ENCODE measurements around the gene ASCC2.
"Not testable (repeated sequence)": the region's sequence is repeated elsewhere in the genome, so short reads cannot be mapped to it uniquely, and the experiment has no call there.

The ASCC2 gene

DNA sequence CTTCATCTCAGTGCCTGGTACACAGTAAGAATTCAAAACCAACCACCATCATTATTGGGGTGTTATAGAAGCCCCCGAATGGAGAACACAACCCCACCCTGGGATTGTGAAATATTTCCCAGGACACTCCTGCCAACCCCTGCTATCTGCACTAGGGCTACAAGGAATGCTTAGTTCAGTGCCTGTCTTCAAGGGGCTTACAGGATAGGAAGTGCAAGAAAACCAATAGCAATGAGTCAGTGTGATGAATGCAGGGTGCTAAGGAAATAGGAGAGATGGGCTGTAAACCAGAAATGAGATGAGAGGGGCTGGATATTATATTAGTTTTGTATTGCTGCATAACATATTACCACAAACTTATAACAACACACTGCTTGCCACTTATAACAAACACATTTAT, 965 bp upstream of the ASCC2 start:
- no peak for ATAC-seq
- TF ChIP-seq GLIS3 (CRISPR knock-in tag; IDR thresholded peaks at IDR 0.05) (no peak), ZC3H10 (CRISPR knock-in tag; IDR thresholded peaks at IDR 0.05) (no peak), PPARA (CRISPR knock-in tag; IDR thresholded peaks at IDR 0.05; ENCODE audit: borderline replicate concordance) (no peak), ZFP3 (CRISPR knock-in tag; IDR thresholded peaks at IDR 0.05) (no peak), SNAI2 (CRISPR knock-in tag; IDR thresholded peaks at IDR 0.05) (no peak)

GRCh38 chr22:29838599-29838956, 504 bp upstream of the ASCC2 start:
- TF ChIP-seq ISL1 (CRISPR knock-in tag; IDR thresholded peaks at IDR 0.05) (no peak), TOX (CRISPR knock-in tag; IDR thresholded peaks at IDR 0.05; ENCODE audit: borderline replicate concordance) (no peak), PPARA (CRISPR knock-in tag; IDR thresholded peaks at IDR 0.05; ENCODE audit: borderline replicate concordance) (no peak)
- TF ChIP-seq, protein P1, sequence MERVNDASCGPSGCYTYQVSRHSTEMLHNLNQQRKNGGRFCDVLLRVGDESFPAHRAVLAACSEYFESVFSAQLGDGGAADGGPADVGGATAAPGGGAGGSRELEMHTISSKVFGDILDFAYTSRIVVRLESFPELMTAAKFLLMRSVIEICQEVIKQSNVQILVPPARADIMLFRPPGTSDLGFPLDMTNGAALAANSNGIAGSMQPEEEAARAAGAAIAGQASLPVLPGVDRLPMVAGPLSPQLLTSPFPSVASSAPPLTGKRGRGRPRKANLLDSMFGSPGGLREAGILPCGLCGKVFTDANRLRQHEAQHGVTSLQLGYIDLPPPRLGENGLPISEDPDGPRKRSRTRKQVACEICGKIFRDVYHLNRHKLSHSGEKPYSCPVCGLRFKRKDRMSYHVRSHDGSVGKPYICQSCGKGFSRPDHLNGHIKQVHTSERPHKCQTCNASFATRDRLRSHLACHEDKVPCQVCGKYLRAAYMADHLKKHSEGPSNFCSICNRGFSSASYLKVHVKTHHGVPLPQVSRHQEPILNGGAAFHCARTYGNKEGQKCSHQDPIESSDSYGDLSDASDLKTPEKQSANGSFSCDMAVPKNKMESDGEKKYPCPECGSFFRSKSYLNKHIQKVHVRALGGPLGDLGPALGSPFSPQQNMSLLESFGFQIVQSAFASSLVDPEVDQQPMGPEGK (CRISPR knock-in tag; IDR thresholded peaks at IDR 0.05; ENCODE audit: borderline replicate concordance) = no peak
- TF ChIP-seq, protein P2, sequence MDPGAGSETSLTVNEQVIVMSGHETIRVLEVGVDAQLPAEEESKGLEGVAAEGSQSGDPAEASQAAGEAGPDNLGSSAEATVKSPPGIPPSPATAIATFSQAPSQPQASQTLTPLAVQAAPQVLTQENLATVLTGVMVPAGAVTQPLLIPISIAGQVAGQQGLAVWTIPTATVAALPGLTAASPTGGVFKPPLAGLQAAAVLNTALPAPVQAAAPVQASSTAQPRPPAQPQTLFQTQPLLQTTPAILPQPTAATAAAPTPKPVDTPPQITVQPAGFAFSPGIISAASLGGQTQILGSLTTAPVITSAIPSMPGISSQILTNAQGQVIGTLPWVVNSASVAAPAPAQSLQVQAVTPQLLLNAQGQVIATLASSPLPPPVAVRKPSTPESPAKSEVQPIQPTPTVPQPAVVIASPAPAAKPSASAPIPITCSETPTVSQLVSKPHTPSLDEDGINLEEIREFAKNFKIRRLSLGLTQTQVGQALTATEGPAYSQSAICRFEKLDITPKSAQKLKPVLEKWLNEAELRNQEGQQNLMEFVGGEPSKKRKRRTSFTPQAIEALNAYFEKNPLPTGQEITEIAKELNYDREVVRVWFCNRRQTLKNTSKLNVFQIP (CRISPR knock-in tag; IDR thresholded peaks at IDR 0.05; ENCODE audit: borderline replicate concordance, low read depth) = no peak
- no peak; the same call in 2 of the 3 replicates for ATAC-seq

- ATAC-seq = not testable (repeated sequence)
These were observed 1.2 kb downstream of the ASCC2 start for GRCh38 chr22:29836791-29837370.

DNA sequence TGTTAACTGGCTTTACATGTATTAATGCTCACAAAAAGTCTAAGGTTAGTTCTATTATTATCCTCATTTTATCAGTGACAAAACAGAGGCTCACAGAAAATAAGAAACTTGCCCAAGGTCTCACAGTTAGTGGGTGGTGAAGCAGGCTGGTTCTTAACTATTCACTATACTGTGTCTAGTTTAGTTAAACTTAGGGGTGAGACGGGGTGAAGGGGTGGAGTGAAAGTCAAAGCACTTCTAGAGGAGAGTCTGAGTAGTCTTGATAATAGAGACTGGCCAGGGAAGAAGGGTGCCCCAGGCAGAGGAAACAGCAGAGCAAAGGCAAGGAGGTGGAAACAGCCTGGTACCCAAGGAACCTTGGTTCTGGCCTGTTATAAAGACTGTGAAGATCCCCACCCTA, 4.0 kb downstream of the ASCC2 start:
- ATAC-seq = no peak
- no peak for TF ChIP-seq BACH2 (CRISPR knock-in tag; IDR thresholded peaks at IDR 0.05; ENCODE audit: borderline replicate concordance)
- TF ChIP-seq ZNF8 (CRISPR knock-in tag; IDR thresholded peaks at IDR 0.05) = no peak
- TF ChIP-seq ZC3H10 (CRISPR knock-in tag; IDR thresholded peaks at IDR 0.05) = no peak
- TF ChIP-seq PPARA (CRISPR knock-in tag; IDR thresholded peaks at IDR 0.05; ENCODE audit: borderline replicate concordance) = no peak

DNA sequence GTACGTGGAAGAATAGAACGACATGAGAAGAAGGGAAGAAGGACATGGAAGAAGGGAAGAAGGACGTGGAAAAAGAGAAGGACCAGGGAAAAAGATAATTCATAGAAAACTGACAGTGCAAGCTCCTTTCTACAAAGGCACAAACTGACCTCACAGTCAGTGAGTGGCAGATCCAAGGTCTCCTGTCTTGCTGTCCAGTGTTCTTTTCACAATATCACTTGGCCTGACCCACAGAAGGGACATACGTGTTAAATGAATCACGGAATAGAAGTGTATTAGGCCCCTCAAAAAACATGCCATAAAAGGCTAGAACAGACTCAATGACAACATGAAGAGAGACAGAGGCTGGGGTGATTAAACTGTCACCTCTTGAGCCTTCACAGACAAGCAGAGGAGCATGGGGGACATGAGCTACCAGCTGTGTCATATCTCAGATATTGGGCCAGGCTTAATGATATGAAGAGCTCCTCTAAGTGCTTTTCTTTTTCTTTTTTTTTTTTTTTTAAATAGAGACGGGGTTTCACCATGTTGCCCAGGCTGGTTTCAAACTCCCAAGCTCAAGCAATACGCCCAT, 4.6 kb downstream of the ASCC2 start:
- no peak for ATAC-seq
- no peak for TF ChIP-seq ZFP30 (CRISPR knock-in tag; IDR thresholded peaks at IDR 0.05)
- TF ChIP-seq, protein P2 (CRISPR knock-in tag; IDR thresholded peaks at IDR 0.05; ENCODE audit: borderline replicate concordance, low read depth) = no peak
- TF ChIP-seq, protein P3, sequence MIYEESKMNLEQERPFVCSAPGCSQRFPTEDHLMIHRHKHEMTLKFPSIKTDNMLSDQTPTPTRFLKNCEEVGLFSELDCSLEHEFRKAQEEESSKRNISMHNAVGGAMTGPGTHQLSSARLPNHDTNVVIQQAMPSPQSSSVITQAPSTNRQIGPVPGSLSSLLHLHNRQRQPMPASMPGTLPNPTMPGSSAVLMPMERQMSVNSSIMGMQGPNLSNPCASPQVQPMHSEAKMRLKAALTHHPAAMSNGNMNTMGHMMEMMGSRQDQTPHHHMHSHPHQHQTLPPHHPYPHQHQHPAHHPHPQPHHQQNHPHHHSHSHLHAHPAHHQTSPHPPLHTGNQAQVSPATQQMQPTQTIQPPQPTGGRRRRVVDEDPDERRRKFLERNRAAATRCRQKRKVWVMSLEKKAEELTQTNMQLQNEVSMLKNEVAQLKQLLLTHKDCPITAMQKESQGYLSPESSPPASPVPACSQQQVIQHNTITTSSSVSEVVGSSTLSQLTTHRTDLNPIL (CRISPR knock-in tag; IDR thresholded peaks at IDR 0.05; ENCODE audit: low read depth) = no peak
- TF ChIP-seq ZNF565 (CRISPR knock-in tag; conservative IDR thresholded peaks at IDR 0.05; ENCODE audit: low read depth) = no peak
- no peak for TF ChIP-seq ISL1 (CRISPR knock-in tag; IDR thresholded peaks at IDR 0.05)
- TF ChIP-seq, protein P4, sequence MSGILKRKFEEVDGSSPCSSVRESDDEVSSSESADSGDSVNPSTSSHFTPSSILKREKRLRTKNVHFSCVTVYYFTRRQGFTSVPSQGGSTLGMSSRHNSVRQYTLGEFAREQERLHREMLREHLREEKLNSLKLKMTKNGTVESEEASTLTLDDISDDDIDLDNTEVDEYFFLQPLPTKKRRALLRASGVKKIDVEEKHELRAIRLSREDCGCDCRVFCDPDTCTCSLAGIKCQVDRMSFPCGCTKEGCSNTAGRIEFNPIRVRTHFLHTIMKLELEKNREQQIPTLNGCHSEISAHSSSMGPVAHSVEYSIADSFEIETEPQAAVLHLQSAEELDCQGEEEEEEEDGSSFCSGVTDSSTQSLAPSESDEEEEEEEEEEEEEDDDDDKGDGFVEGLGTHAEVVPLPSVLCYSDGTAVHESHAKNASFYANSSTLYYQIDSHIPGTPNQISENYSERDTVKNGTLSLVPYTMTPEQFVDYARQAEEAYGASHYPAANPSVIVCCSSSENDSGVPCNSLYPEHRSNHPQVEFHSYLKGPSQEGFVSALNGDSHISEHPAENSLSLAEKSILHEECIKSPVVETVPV (CRISPR knock-in tag; IDR thresholded peaks at IDR 0.05) = no peak
- TF ChIP-seq TSHZ2 (CRISPR knock-in tag; IDR thresholded peaks at IDR 0.05) = no peak
- TF ChIP-seq TCF4 (CRISPR knock-in tag; IDR thresholded peaks at IDR 0.05; ENCODE audit: borderline replicate concordance) = no peak
- TF ChIP-seq, protein P1 (CRISPR knock-in tag; IDR thresholded peaks at IDR 0.05; ENCODE audit: borderline replicate concordance) = no peak
- no peak for TF ChIP-seq OSR1 (CRISPR knock-in tag; IDR thresholded peaks at IDR 0.05)
- no peak for TF ChIP-seq RARB (CRISPR knock-in tag; IDR thresholded peaks at IDR 0.05)
- no peak for TF ChIP-seq ZNF8 (CRISPR knock-in tag; IDR thresholded peaks at IDR 0.05)
- TF ChIP-seq CSDC2 (CRISPR knock-in tag; IDR thresholded peaks at IDR 0.05) = no peak
- no peak for TF ChIP-seq ARNTL (CRISPR knock-in tag; IDR thresholded peaks at IDR 0.05; ENCODE audit: borderline replicate concordance, low read depth)
- TF ChIP-seq PPARA (CRISPR knock-in tag; IDR thresholded peaks at IDR 0.05; ENCODE audit: borderline replicate concordance) = no peak
- no peak for TF ChIP-seq TOX (CRISPR knock-in tag; IDR thresholded peaks at IDR 0.05; ENCODE audit: borderline replicate concordance)

All from SK-N-SH treated with all-trans-retinoic acid at 6 μM for 48 hours (cell line).